Measurements from ENCODE around the gene C6orf120. TPM values are rescaled to one million over a fixed set of nuclear protein-coding genes. Genes with fewer than 3 reads are reported as not detected.

The C6orf120 gene
- 21.4 TPM for total RNA-seq

- Histone ChIP-seq H3K27ac (peak within 1 kb of the TSS; percentile 93), H3K36me3 (peaks cover 0 to 10% of the 10 kb centered on the region in 2 donors), H3K27me3 (no peaks in the 10 kb centered on the region), H3K9me3 (no peaks in the 10 kb centered on the region), H3K4me3 (peak within 1 kb of the TSS; percentile 77 to 99), H3K4me1 (peaks cover 62% of the 10 kb centered on the region)
- intact Hi-C loops (cut with DNase I), result no loop called here
- DNase-seq (ENCODE audit: extremely low spot score in 2 of 2), result peak in 1 of 2 donors; percentile 95
- peak; percentile 96 to 98 for TF ChIP-seq POLR2AphosphoS5 (IDR thresholded peaks at IDR 0.05; ENCODE audit: insufficient read depth in 1 of 2, low read depth in 1 of 2)
- TF ChIP-seq POLR2A (IDR thresholded peaks at IDR 0.05), result peak in 1 of 2 donors; percentile 87
- TF ChIP-seq CTCF (IDR thresholded peaks at IDR 0.05), result no peak
These were observed at the start of gene C6orf120, which contains the start of gene WDR27 for GRCh38 chr6:169701954-169702839. C6orf120 (plus strand) TSS chr6:169702126; CDS start chr6:169702460, 334 bp downstream. WDR27 (minus strand) TSS chr6:169702029; CDS start chr6:169689005, 13,024 bp downstream.

- no peaks in the 10 kb centered on the region for H3K27me3 ChIP-seq
- H3K9me3 ChIP-seq, result no peaks in the 10 kb centered on the region
- H3K4me3 ChIP-seq, result no peak overlapping the region
- no peaks in the 10 kb centered on the region for H3K36me3 ChIP-seq
- H3K4me1 ChIP-seq, result no peaks in the 10 kb centered on the region
- DNase-seq (ENCODE audit: extremely low spot score in 2 of 2), result no peak
- intact Hi-C loops (cut with DNase I), result no loop called here
- no peak overlapping the region for H3K27ac ChIP-seq
- TF ChIP-seq CTCF (IDR thresholded peaks at IDR 0.05) (no peak), POLR2A (IDR thresholded peaks at IDR 0.05) (no peak), POLR2AphosphoS5 (IDR thresholded peaks at IDR 0.05; ENCODE audit: insufficient read depth in 1 of 2, low read depth in 1 of 2) (no peak)
These were observed 49.0 kb upstream of the C6orf120 start for GRCh38 chr6:169652896-169653295.

- Histone ChIP-seq H3K4me1 (no peaks in the 10 kb centered on the region), H3K36me3 (no peaks in the 10 kb centered on the region), H3K27me3 (no peaks in the 10 kb centered on the region), H3K27ac (peak overlapping the region; percentile 80), H3K9me3 (no peaks in the 10 kb centered on the region), H3K4me3 (peak overlapping the region in 1 of 2 donors; percentile 28)
- intact Hi-C loops (cut with DNase I), result no loop called here
- no peak for DNase-seq (ENCODE audit: extremely low spot score in 2 of 2)
- TF ChIP-seq CTCF (IDR thresholded peaks at IDR 0.05) (no peak), POLR2AphosphoS5 (IDR thresholded peaks at IDR 0.05; ENCODE audit: insufficient read depth in 1 of 2, low read depth in 1 of 2) (no peak), POLR2A (IDR thresholded peaks at IDR 0.05) (no peak)
These were observed 48.2 kb upstream of the C6orf120 start for GRCh38 chr6:169653691-169654090.

- Histone ChIP-seq H3K4me1 (no peaks in the 10 kb centered on the region), H3K9me3 (no peaks in the 10 kb centered on the region), H3K27ac (peak overlapping the region; percentile 80), H3K27me3 (no peaks in the 10 kb centered on the region), H3K36me3 (peaks cover 0 to 7% of the 10 kb centered on the region in 2 donors), H3K4me3 (peak overlapping the region; percentile 33 to 51)
- intact Hi-C loops (cut with DNase I), result no loop called here
- peak in 1 of 2 donors; percentile 9 for TF ChIP-seq POLR2A (IDR thresholded peaks at IDR 0.05)
- TF ChIP-seq POLR2AphosphoS5 (IDR thresholded peaks at IDR 0.05; ENCODE audit: insufficient read depth in 1 of 2, low read depth in 1 of 2), result peak; percentile 50 to 79
- peak in 2 of 3 experiments; percentile 11 to 17 for TF ChIP-seq CTCF (IDR thresholded peaks at IDR 0.05)
- DNase-seq (ENCODE audit: extremely low spot score in 2 of 2), result no peak
These were observed 47.1 kb upstream of the C6orf120 start for GRCh38 chr6:169654598-169655391.
